ENCODE data around the gene AQP6. TPM values are rescaled to one million over a fixed set of nuclear protein-coding genes. Genes with fewer than 3 reads are reported as not detected.

The AQP6 gene
- total and polyA plus RNA-seq, 8 donors, result 0.06 to 0.31 (median 0.14) TPM; not detected in 4

- intact Hi-C loops (cut with DNase I), result no loop called here
- no peak for TF ChIP-seq CTCF (IDR thresholded peaks at IDR 0.05)
- Histone ChIP-seq H3K4me1 (peaks cover 0 to 3% (median 0%) of the 10 kb centered on the region in 3 donors), H3K27ac (no peak overlapping the region), H3K4me3 (no peak overlapping the region), H3K36me3 (no peaks in the 10 kb centered on the region), H3K9me3 (no peaks in the 10 kb centered on the region), H3K27me3 (no peaks in the 10 kb centered on the region)
- DNase-seq (no peak), FAIRE-seq (no peak), ATAC-seq (no peak)
- 85 to 89% methylated on average over 9 of the region's 9 CpGs for WGBS, 2 donors
Observed at GRCh38 chr12:49946086-49946485, 26.7 kb upstream of the AQP6 start.

GRCh38 chr12:49946497-49946896 lies 26.2 kb upstream of the AQP6 start:
- WGBS, 2 donors, result 64 to 73% methylated on average over 3 of the region's 3 CpGs
- DNase-seq (no peak), ATAC-seq (no peak)

GRCh38 chr12:49947593-49948226 lies 25.0 kb upstream of the AQP6 start:
- intact Hi-C loops (cut with DNase I), result no loop called here
- TF ChIP-seq CTCF (IDR thresholded peaks at IDR 0.05), result no peak
- FAIRE-seq, result no peak
- Histone ChIP-seq H3K27ac (no peak overlapping the region), H3K4me1 (peaks cover 0 to 3% (median 0%) of the 10 kb centered on the region in 3 donors), H3K4me3 (no peak overlapping the region), H3K27me3 (no peaks in the 10 kb centered on the region), H3K9me3 (no peaks in the 10 kb centered on the region), H3K36me3 (no peaks in the 10 kb centered on the region)
- no peak for DNase-seq
- ATAC-seq, result no peak
- WGBS, 2 donors, result 60 to 66% methylated on average over 7 of the region's 7 CpGs

More at GRCh38 chr12:49946497-49946896, 26.2 kb upstream of the AQP6 start:
- H3K9me3 ChIP-seq, result no peaks in the 10 kb centered on the region
- no peaks in the 10 kb centered on the region for H3K27me3 ChIP-seq
- H3K36me3 ChIP-seq, result no peaks in the 10 kb centered on the region
- no peak for TF ChIP-seq CTCF (IDR thresholded peaks at IDR 0.05)
- H3K4me1 ChIP-seq, result peaks cover 0 to 3% (median 0%) of the 10 kb centered on the region in 3 donors
- no peak for FAIRE-seq
- no peak overlapping the region for H3K27ac ChIP-seq
- H3K4me3 ChIP-seq, result no peak overlapping the region
- intact Hi-C loops (cut with DNase I), result no loop called here

- WGBS, 2 donors, result 75 to 81% methylated on average over 13 of the region's 13 CpGs
- Histone ChIP-seq H3K4me1 (peaks cover 0 to 3% (median 0%) of the 10 kb centered on the region in 3 donors), H3K4me3 (no peak overlapping the region), H3K36me3 (no peaks in the 10 kb centered on the region), H3K27me3 (no peaks in the 10 kb centered on the region), H3K27ac (no peak overlapping the region), H3K9me3 (no peaks in the 10 kb centered on the region)
- ATAC-seq (no peak), DNase-seq (no peak), FAIRE-seq (no peak)
- intact Hi-C loops (cut with DNase I), result no loop called here
- TF ChIP-seq CTCF (IDR thresholded peaks at IDR 0.05), result no peak
Observed at GRCh38 chr12:49948866-49949845, 23.6 kb upstream of the AQP6 start.
